ENCODE data around the gene SAC3D1.
"Not testable (repeated sequence)": the region's sequence is repeated elsewhere in the genome, so short reads cannot be mapped to it uniquely, and the experiment has no call there.

Gene SAC3D1

GRCh38 chr11:65040847-65041622 is at the start of gene SAC3D1:
Gene SAC3D1, plus strand, starts transcription at chr11:65041210. Its CDS starts 83 bp downstream, at chr11:65041293.
- peak; percentile 79 for DNase-seq

GRCh38 chr11:64994318-64994717 is 46.7 kb upstream of the SAC3D1 start:
- DNase-seq = no peak

- no peak for DNase-seq
Measured at GRCh38 chr11:64996327-64996709, 44.7 kb upstream of the SAC3D1 start.

- DNase-seq = no peak
Measured at GRCh38 chr11:64996710-64997380, 44.2 kb upstream of the SAC3D1 start, which contains the start of gene BATF2. Gene BATF2, minus strand, starts transcription at chr11:64996971. Its CDS starts 57 bp downstream, at chr11:64996914.

GRCh38 chr11:64998141-64998540 is 42.9 kb upstream of the SAC3D1 start:
- DNase-seq = no peak

- DNase-seq = no peak
Measured at GRCh38 chr11:64998690-64999431, 42.1 kb upstream of the SAC3D1 start.

GRCh38 chr11:64999478-64999877 is 41.5 kb upstream of the SAC3D1 start:
- DNase-seq = no peak

- no peak for DNase-seq
Measured at GRCh38 chr11:65002706-65003105, 38.3 kb upstream of the SAC3D1 start.

GRCh38 chr11:65003282-65003681 is 37.7 kb upstream of the SAC3D1 start:
- no peak for DNase-seq

- not testable (repeated sequence) for DNase-seq
Measured at GRCh38 chr11:65003968-65004367, 37.0 kb upstream of the SAC3D1 start.

- DNase-seq = no peak
Measured at GRCh38 chr11:65008016-65008415, 33.0 kb upstream of the SAC3D1 start.

GRCh38 chr11:65008873-65009272 is 32.1 kb upstream of the SAC3D1 start:
- DNase-seq = no peak

- peak; percentile 87 for DNase-seq
Measured at GRCh38 chr11:65013130-65013887, 27.7 kb upstream of the SAC3D1 start.

- peak; percentile 83 for DNase-seq
Measured at GRCh38 chr11:65013888-65014725, 26.9 kb upstream of the SAC3D1 start, which contains the start of gene ARL2. Gene ARL2, plus strand, starts transcription at chr11:65014160. Its CDS starts 48 bp downstream, at chr11:65014208.

GRCh38 chr11:65014726-65015227 is 26.2 kb upstream of the SAC3D1 start:
- no peak for DNase-seq

GRCh38 chr11:65016705-65017104 is 24.3 kb upstream of the SAC3D1 start:
- no peak for DNase-seq

- DNase-seq = no peak
Measured at GRCh38 chr11:65017937-65018336, 23.1 kb upstream of the SAC3D1 start.

- no peak for DNase-seq
Measured at GRCh38 chr11:65019824-65020223, 21.2 kb upstream of the SAC3D1 start.

- DNase-seq = no peak
Measured at GRCh38 chr11:65021003-65021402, 20.0 kb upstream of the SAC3D1 start.

- no peak for DNase-seq
Measured at GRCh38 chr11:65021509-65021908, 19.5 kb upstream of the SAC3D1 start.

- DNase-seq = not testable (repeated sequence)
Measured at GRCh38 chr11:65023502-65023901, 17.5 kb upstream of the SAC3D1 start.
